ENCODE results near the gene ACTG2.
"Not testable (repeated sequence)": the region's sequence is repeated elsewhere in the genome, so short reads cannot be mapped to it uniquely, and the experiment has no call there.

DNA sequence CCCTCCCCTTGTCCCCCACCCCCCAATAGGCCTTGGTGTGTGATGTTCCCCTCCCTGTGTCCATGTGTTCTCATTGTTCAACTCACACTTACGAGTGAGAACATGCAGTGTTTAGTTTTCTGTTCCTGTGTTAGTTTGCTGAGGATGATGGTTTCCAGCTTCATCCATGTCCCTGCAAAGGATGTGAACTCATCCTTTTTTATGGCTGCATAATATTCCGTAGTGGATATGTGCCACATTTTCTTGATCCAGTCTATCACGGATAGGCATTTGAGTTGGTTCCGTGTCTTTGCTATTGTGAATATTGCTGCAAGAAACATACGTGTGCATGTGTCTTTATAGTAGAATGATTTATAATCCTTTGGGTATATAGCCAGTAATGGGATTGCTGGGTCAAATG, 14.8 kb upstream of the ACTG2 start:
- TF ChIP-seq, protein P1, sequence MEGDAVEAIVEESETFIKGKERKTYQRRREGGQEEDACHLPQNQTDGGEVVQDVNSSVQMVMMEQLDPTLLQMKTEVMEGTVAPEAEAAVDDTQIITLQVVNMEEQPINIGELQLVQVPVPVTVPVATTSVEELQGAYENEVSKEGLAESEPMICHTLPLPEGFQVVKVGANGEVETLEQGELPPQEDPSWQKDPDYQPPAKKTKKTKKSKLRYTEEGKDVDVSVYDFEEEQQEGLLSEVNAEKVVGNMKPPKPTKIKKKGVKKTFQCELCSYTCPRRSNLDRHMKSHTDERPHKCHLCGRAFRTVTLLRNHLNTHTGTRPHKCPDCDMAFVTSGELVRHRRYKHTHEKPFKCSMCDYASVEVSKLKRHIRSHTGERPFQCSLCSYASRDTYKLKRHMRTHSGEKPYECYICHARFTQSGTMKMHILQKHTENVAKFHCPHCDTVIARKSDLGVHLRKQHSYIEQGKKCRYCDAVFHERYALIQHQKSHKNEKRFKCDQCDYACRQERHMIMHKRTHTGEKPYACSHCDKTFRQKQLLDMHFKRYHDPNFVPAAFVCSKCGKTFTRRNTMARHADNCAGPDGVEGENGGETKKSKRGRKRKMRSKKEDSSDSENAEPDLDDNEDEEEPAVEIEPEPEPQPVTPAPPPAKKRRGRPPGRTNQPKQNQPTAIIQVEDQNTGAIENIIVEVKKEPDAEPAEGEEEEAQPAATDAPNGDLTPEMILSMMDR (IDR thresholded peaks at IDR 0.05), result not testable (repeated sequence)
- TF ChIP-seq POLR2A (IDR thresholded peaks at IDR 0.05), result not testable (repeated sequence)

Data from uterus (tissue), 2 donors.